Keratinocyte (primary cell): ENCODE data around the gene CACNA1I. TPM values are rescaled to one million over a fixed set of nuclear protein-coding genes. Genes with fewer than 3 reads are reported as not detected.

Source experiments
- DNase-seq: peaks from one replicate; pipeline ENCODE4 v3.0.0-alpha.2; 2011; ENCODE audit warnings: low read depth, missing footprints, low spot score
- FAIRE-seq: peaks from 2 replicates; lab custom pipeline; 2011; peaks lifted over from hg19 to GRCh38; lab: Jason Lieb, UNC
- H2AFZ ChIP-seq: 2 replicates; pipeline ENCODE4 v1.6.0; 2012; ENCODE audit warnings: low read length, control low read depth, inconsistent platforms; ENCODE audit not compliant: control insufficient read depth
- H3K27ac ChIP-seq: 2 replicates; pipeline ENCODE4 v1.5.1; 2011; ENCODE audit warnings: low read length; ENCODE audit not compliant: control insufficient read depth, insufficient read depth
- H3K27me3 ChIP-seq: 3 replicates; pipeline ENCODE4 v1.6.0; 2011; ENCODE audit warnings: low read length; ENCODE audit not compliant: control insufficient read depth, insufficient read depth; ENCODE audit errors: extremely low read depth
- H3K36me3 ChIP-seq, 2 experiments: 2 replicates in 1 of 2; 3 replicates in 1 of 2; pipeline ENCODE4 v1.5.1; 2011; ENCODE audit warnings: low read length in 2 of 2, mild to moderate bottlenecking in 1 of 2; ENCODE audit not compliant: control insufficient read depth in 2 of 2, insufficient read depth in 2 of 2; ENCODE audit errors: extremely low read depth in 1 of 2
- H3K4me1 ChIP-seq: 3 replicates; pipeline ENCODE4 v1.5.1; 2011; ENCODE audit warnings: low read length; ENCODE audit not compliant: control insufficient read depth, insufficient read depth; ENCODE audit errors: extremely low read depth
- H3K4me2 ChIP-seq: 3 replicates; pipeline ENCODE4 v1.6.0; 2011; ENCODE audit warnings: low read depth, low read length; ENCODE audit not compliant: control insufficient read depth, insufficient read depth; ENCODE audit errors: extremely low read depth
- H3K4me3 ChIP-seq, 3 experiments: fragments of 200-600 bp in 1 of 3; sonication (generic) in 1 of 3; 2 replicates in 2 of 3; 3 replicates in 1 of 3; pipeline ENCODE4 v1.5.1; 2011 to 2016; ENCODE audit warnings: low read length in 3 of 3, mild to moderate bottlenecking in 3 of 3, control low read depth in 2 of 3, inconsistent platforms in 1 of 3, low read depth in 1 of 3, mixed read lengths in 1 of 3, mixed run types in 1 of 3, moderate library complexity in 1 of 3; ENCODE audit not compliant: control insufficient read depth in 2 of 3, insufficient read depth in 2 of 3; ENCODE audit errors: extremely low read depth in 1 of 3
- H3K79me2 ChIP-seq: 2 replicates; pipeline ENCODE4 v1.6.0; 2012; ENCODE audit warnings: low read length; ENCODE audit not compliant: control insufficient read depth, insufficient read depth
- H3K9ac ChIP-seq: 3 replicates; pipeline ENCODE4 v1.6.0; 2011; ENCODE audit warnings: low read length; ENCODE audit not compliant: control insufficient read depth, insufficient read depth; ENCODE audit errors: extremely low read depth
- H3K9me1 ChIP-seq: 3 replicates; pipeline ENCODE4 v1.6.0; 2011; ENCODE audit warnings: low read length; ENCODE audit not compliant: control insufficient read depth, insufficient read depth; ENCODE audit errors: extremely low read depth
- H3K9me3 ChIP-seq: 2 replicates; pipeline ENCODE4 v1.5.1; 2012; ENCODE audit warnings: low read depth, low read length; ENCODE audit not compliant: control insufficient read depth
- H4K20me1 ChIP-seq: 3 replicates; pipeline ENCODE4 v1.6.0; 2011; ENCODE audit warnings: low read length; ENCODE audit not compliant: control insufficient read depth, insufficient read depth; ENCODE audit errors: extremely low read depth
- EZH2 ChIP-seq: IDR thresholded peaks from one replicate; pipeline ENCODE4 v1.6.1; 2012; ENCODE audit warnings: inconsistent platforms, mild to moderate bottlenecking, low read length, moderate library complexity
- dilution Hi-C: fragments of 300-500 bp; cut with MboI; formaldehyde crosslinking; loops from one replicate; pipeline ENCODE4 v1.7.0; 2020; ENCODE audit warnings: low sequenced_read_pairs; ENCODE audit not compliant: extremely low pct_ligation_motif_present
- polyA plus RNA-seq, 5 experiments: library from polyadenylated mRNA; depleted of rRNA in 3 of 5; stranded (reverse) in 3 of 5; stranded (forward) in 1 of 5; unstranded in 1 of 5; fragments of >200 nt; gene quantifications; 1 replicate in 1 of 5; 2 replicates in 3 of 5; 3 replicates in 1 of 5; pipeline versions ENCODE4 v1.2.1 to v1.2.3, GENCODE V29; 2011 to 2012; ENCODE audit warnings: missing spikeins in 2 of 5, low read depth in 1 of 5, low replicate concordance in 1 of 5
- TF ChIP-seq, protein P1 (sequence below), 3 experiments: IDR thresholded peaks in 1 of 3; conservative IDR thresholded peaks in 1 of 3; optimal IDR thresholded peaks in 1 of 3; 2 replicates in 2 of 3; 3 replicates in 1 of 3; pipeline versions ENCODE3 to v1.5.1; 2011; ENCODE audit warnings: low read length in 3 of 3, mild to moderate bottlenecking in 3 of 3, moderate library complexity in 2 of 3, control low read depth in 1 of 3, inconsistent platforms in 1 of 3; ENCODE audit not compliant: insufficient read depth in 2 of 3; ENCODE audit errors: extremely low read depth in 1 of 3

The CACNA1I gene
- polyA plus RNA-seq, 1 donor (not counting 4 experiments of a cell fraction or from before 2014, with no cell fraction given) = not detected

DNA sequence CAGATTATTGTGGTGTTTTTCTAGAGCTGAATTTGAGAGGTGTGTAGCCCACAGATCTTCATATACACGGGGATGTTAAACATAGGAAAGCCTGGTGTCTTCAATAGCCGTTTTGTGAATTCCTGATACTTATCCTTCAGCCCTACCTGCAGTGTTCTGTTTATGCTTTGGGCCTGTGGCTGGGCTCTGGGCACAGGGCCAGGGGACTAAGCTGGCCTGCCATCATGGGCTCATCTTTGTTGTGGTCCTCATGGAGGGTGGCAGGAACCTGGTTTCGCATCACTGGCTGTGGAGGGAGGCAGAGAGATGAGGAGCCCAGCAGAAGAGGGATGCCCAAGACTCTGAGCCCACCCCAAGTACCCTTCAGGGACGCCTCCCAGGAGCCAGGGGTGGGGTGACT, 112.4 kb downstream of the CACNA1I start:
- no peaks in the 10 kb centered on the region for H3K4me1 ChIP-seq
- dilution Hi-C loops = no loop called here
- no peak for TF ChIP-seq EZH2
- TF ChIP-seq, protein P1, sequence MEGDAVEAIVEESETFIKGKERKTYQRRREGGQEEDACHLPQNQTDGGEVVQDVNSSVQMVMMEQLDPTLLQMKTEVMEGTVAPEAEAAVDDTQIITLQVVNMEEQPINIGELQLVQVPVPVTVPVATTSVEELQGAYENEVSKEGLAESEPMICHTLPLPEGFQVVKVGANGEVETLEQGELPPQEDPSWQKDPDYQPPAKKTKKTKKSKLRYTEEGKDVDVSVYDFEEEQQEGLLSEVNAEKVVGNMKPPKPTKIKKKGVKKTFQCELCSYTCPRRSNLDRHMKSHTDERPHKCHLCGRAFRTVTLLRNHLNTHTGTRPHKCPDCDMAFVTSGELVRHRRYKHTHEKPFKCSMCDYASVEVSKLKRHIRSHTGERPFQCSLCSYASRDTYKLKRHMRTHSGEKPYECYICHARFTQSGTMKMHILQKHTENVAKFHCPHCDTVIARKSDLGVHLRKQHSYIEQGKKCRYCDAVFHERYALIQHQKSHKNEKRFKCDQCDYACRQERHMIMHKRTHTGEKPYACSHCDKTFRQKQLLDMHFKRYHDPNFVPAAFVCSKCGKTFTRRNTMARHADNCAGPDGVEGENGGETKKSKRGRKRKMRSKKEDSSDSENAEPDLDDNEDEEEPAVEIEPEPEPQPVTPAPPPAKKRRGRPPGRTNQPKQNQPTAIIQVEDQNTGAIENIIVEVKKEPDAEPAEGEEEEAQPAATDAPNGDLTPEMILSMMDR (optimal IDR thresholded peaks at IDR 0.05 in 1 of 3, IDR thresholded peaks at IDR 0.05 in 1 of 3, conservative IDR thresholded peaks at IDR 0.05 in 1 of 3; ENCODE audit: extremely low read depth in 1 of 3, insufficient read depth in 2 of 3, low read length in 3 of 3) = no peak
- H3K9me3 ChIP-seq = no peaks in the 10 kb centered on the region
- no peaks in the 10 kb centered on the region for H3K9me1 ChIP-seq
- no peak for FAIRE-seq
- no peak overlapping the region for H3K27ac ChIP-seq
- no peaks in the 10 kb centered on the region for H4K20me1 ChIP-seq
- H3K9ac ChIP-seq = no peak overlapping the region
- peaks cover 34% of the 10 kb centered on the region for H3K27me3 ChIP-seq
- no peaks in the 10 kb centered on the region for H3K79me2 ChIP-seq
- H2AFZ ChIP-seq = no peak overlapping the region
- no peak overlapping the region for H3K4me2 ChIP-seq
- DNase-seq = no peak
- H3K36me3 ChIP-seq = no peaks in the 10 kb centered on the region
- H3K4me3 ChIP-seq = no peak overlapping the region

- H3K4me2 ChIP-seq = no peak overlapping the region
- H3K9me3 ChIP-seq = no peaks in the 10 kb centered on the region
- H3K9ac ChIP-seq = no peak overlapping the region
- no peaks in the 10 kb centered on the region for H3K36me3 ChIP-seq
- H3K79me2 ChIP-seq = no peaks in the 10 kb centered on the region
- H3K27me3 ChIP-seq = peaks cover 41% of the 10 kb centered on the region
- no peak overlapping the region for H2AFZ ChIP-seq
- FAIRE-seq (no peak), DNase-seq (no peak)
- no peaks in the 10 kb centered on the region for H3K9me1 ChIP-seq
- H4K20me1 ChIP-seq = no peaks in the 10 kb centered on the region
- dilution Hi-C loops = no loop called here
- H3K27ac ChIP-seq = no peak overlapping the region
- H3K4me3 ChIP-seq = no peak overlapping the region
- no peak for TF ChIP-seq EZH2
- TF ChIP-seq, protein P1 (optimal IDR thresholded peaks at IDR 0.05 in 1 of 3, IDR thresholded peaks at IDR 0.05 in 1 of 3, conservative IDR thresholded peaks at IDR 0.05 in 1 of 3; ENCODE audit: extremely low read depth in 1 of 3, insufficient read depth in 2 of 3, low read length in 3 of 3) = no peak
- no peaks in the 10 kb centered on the region for H3K4me1 ChIP-seq
Observed at GRCh38 chr22:39683639-39684038, 113.1 kb downstream of the CACNA1I start.
